PC-3 (cell line): Measurements from ENCODE around the gene AFF2. TPM values are rescaled to one million over a fixed set of nuclear protein-coding genes. Genes with fewer than 3 reads are reported as not detected.

Source experiments
- ATAC-seq: fragments of 200-7000 bp; cut with Tn5 transposase; 2 replicates; pipeline ENCODE4 v1.9.1; 2020; ENCODE audit warnings: mild to moderate bottlenecking, moderate library complexity
- BruUV-seq: library from RNA; stranded (reverse); fragments of 400-500 nt; replicated peaks from 2 replicates; lab custom pipeline; 2021; lab: Mats Ljungman, UMichigan
- CTCF ChIA-PET: fragments of 300-600 bp; sonication (Branson Sonifier 250); formaldehyde crosslinking; loops from one replicate; lab custom pipeline; 2022; ENCODE audit warnings: antibody characterized with exemption; lab: Charles Lee
- POLR2A ChIA-PET: fragments of 300-600 bp; sonication (Branson Sonifier 250); formaldehyde crosslinking; loops from one replicate; lab custom pipeline; 2022; ENCODE audit warnings: antibody characterized with exemption; ENCODE audit not compliant: unreplicated experiment; lab: Charles Lee
- DNase-seq: peaks from one replicate; pipeline ENCODE4 v3.0.0-alpha.2; 2015
- H2AFZ ChIP-seq: fragments of 300-600 bp; sonication (generic); 2 replicates; pipeline ENCODE4 v1.6.0; 2016; ENCODE audit warnings: antibody characterized with exemption, low read length
- H3F3A ChIP-seq: fragments of 300-600 bp; sonication (generic); one replicate; pipeline ENCODE4 v1.6.0; 2017; ENCODE audit warnings: antibody characterized with exemption, low read length, control low read depth, mild to moderate bottlenecking; ENCODE audit not compliant: unreplicated experiment
- H3K27ac ChIP-seq: fragments of 300-600 bp; sonication (generic); 2 replicates; pipeline ENCODE4 v1.5.1; 2016; ENCODE audit warnings: mild to moderate bottlenecking, low read length
- H3K27me3 ChIP-seq: fragments of 300-600 bp; sonication (generic); 2 replicates; pipeline ENCODE4 v1.6.1; 2016; ENCODE audit warnings: low read length, mixed read lengths
- H3K36me3 ChIP-seq: fragments of 300-600 bp; sonication (generic); 2 replicates; pipeline ENCODE4 v1.6.1; 2016; ENCODE audit warnings: low read depth, mixed run types, low read length, mixed read lengths
- H3K4me1 ChIP-seq: fragments of 300-600 bp; sonication (generic); 2 replicates; pipeline ENCODE4 v1.5.1; 2016; ENCODE audit warnings: low read length; ENCODE audit not compliant: insufficient read depth
- H3K4me2 ChIP-seq: fragments of 300-600 bp; sonication (generic); 2 replicates; pipeline ENCODE4 v1.6.0; 2016; ENCODE audit warnings: low read length
- H3K4me3 ChIP-seq: fragments of 300-600 bp; sonication (generic); 2 replicates; pipeline ENCODE4 v1.5.1; 2016; ENCODE audit warnings: mild to moderate bottlenecking, low read length, mixed read lengths
- H3K79me2 ChIP-seq: fragments of 300-600 bp; sonication (generic); 2 replicates; pipeline ENCODE4 v1.6.1; 2017; ENCODE audit warnings: low read length, mixed read lengths
- H3K9ac ChIP-seq: fragments of 300-600 bp; sonication (generic); 2 replicates; pipeline ENCODE4 v1.6.0; 2016; ENCODE audit warnings: mild to moderate bottlenecking, low read length
- H3K9me2 ChIP-seq: fragments of 300-600 bp; sonication (generic); replicated peaks from 2 replicates; pipeline ENCODE4 v1.6.1; 2016; ENCODE audit warnings: mixed run types, low read length, mixed read lengths
- H3K9me3 ChIP-seq: fragments of 300-600 bp; sonication (generic); 2 replicates; pipeline ENCODE4 v1.6.1; 2016; ENCODE audit warnings: low read length, mixed read lengths
- H4K20me1 ChIP-seq: fragments of 300-600 bp; sonication (generic); 2 replicates; pipeline ENCODE4 v1.6.1; 2016; ENCODE audit warnings: low read length, mixed read lengths
- CTCF ChIP-seq: fragments of 300-600 bp; sonication (generic); conservative IDR thresholded peaks from 2 replicates; pipeline ENCODE4 v1.5.1; 2017; ENCODE audit warnings: antibody characterized with exemption, low read depth, mild to moderate bottlenecking, low read length
- EZH2 ChIP-seq: fragments of 300-600 bp; sonication (generic); IDR thresholded peaks from one replicate; pipeline ENCODE4 v1.6.1; 2017; ENCODE audit warnings: antibody characterized with exemption, mild to moderate bottlenecking, low read length; ENCODE audit not compliant: unreplicated experiment
- EZH2phosphoT487 ChIP-seq: fragments of 300-600 bp; sonication (generic); IDR thresholded peaks from 2 replicates; pipeline ENCODE4 v1.6.1; 2018; ENCODE audit warnings: mild to moderate bottlenecking, antibody characterized with exemption, low read length, borderline replicate concordance
- intact Hi-C: fragments of 100-400 bp; cut with micrococcal nuclease; formaldehyde crosslinking; loops from 2 replicates; pipeline ENCODE4 v1.9.0; 2023
- total RNA-seq: library from RNA; depleted of rRNA; stranded (reverse); fragments of >200 nt; gene quantifications from 2 replicates; pipeline ENCODE4 v1.2.3, GENCODE V29; 2014

AFF2 gene
- total RNA-seq, 1 experiment from 2014 or later, result not detected

GRCh38 chrX:148682206-148682605 is 181.8 kb downstream of the AFF2 start:
- H3K36me3 ChIP-seq, result no peaks in the 10 kb centered on the region
- intact Hi-C loops, result no loop called here
- H3K9ac ChIP-seq, result no peak overlapping the region
- no peak overlapping the region for H2AFZ ChIP-seq
- H3F3A ChIP-seq, result no peaks in the 10 kb centered on the region
- ChIA-PET POLR2A (no interaction called here), CTCF (no interaction called here)
- TF ChIP-seq EZH2phosphoT487, result no peak
- TF ChIP-seq EZH2, result no peak
- TF ChIP-seq CTCF, result no peak
- H3K79me2 ChIP-seq, result no peaks in the 10 kb centered on the region
- H3K9me2 ChIP-seq, result no peaks in the 10 kb centered on the region
- no peak overlapping the region for H3K4me3 ChIP-seq
- ATAC-seq (no peak), DNase-seq (no peak)
- no peaks in the 10 kb centered on the region for H4K20me1 ChIP-seq
- no peak overlapping the region for H3K4me2 ChIP-seq
- no peaks in the 10 kb centered on the region for H3K4me1 ChIP-seq
- H3K27me3 ChIP-seq, result no peaks in the 10 kb centered on the region
- no peak overlapping the region for H3K27ac ChIP-seq
- no peaks in the 10 kb centered on the region for H3K9me3 ChIP-seq
- BruUV-seq, result no TSS peak

GRCh38 chrX:148691456-148691855 is 191.0 kb downstream of the AFF2 start:
- no peak for TF ChIP-seq EZH2
- no peak for TF ChIP-seq CTCF
- TF ChIP-seq EZH2phosphoT487, result no peak
- ChIA-PET POLR2A (no interaction called here), CTCF (no interaction called here)
- ATAC-seq (no peak), DNase-seq (no peak)
- Histone ChIP-seq H3K4me3 (no peak overlapping the region), H4K20me1 (no peaks in the 10 kb centered on the region), H3K4me1 (no peaks in the 10 kb centered on the region), H3K79me2 (no peaks in the 10 kb centered on the region), H3F3A (no peaks in the 10 kb centered on the region), H3K27me3 (no peaks in the 10 kb centered on the region), H3K27ac (no peak overlapping the region), H3K9me2 (no peaks in the 10 kb centered on the region), H3K9me3 (no peaks in the 10 kb centered on the region), H3K4me2 (no peak overlapping the region), H3K9ac (no peak overlapping the region), H3K36me3 (no peaks in the 10 kb centered on the region), H2AFZ (no peak overlapping the region)
- intact Hi-C loops, result no loop called here
- BruUV-seq, result no TSS peak

- H4K20me1 ChIP-seq, result no peaks in the 10 kb centered on the region
- ATAC-seq (no peak), DNase-seq (no peak)
- H3K4me2 ChIP-seq, result no peak overlapping the region
- H3K79me2 ChIP-seq, result no peaks in the 10 kb centered on the region
- intact Hi-C loops, result no loop called here
- H3K4me1 ChIP-seq, result no peaks in the 10 kb centered on the region
- H3K9ac ChIP-seq, result no peak overlapping the region
- no TSS peak for BruUV-seq
- POLR2A ChIA-PET, result no interaction called here
- H3K9me2 ChIP-seq, result no peaks in the 10 kb centered on the region
- H3F3A ChIP-seq, result no peaks in the 10 kb centered on the region
- no peak overlapping the region for H2AFZ ChIP-seq
- H3K27ac ChIP-seq, result no peak overlapping the region
- H3K4me3 ChIP-seq, result no peak overlapping the region
- no peak for TF ChIP-seq EZH2
- no peak for TF ChIP-seq EZH2phosphoT487
- TF ChIP-seq CTCF, result no peak
- no peaks in the 10 kb centered on the region for H3K27me3 ChIP-seq
- no peaks in the 10 kb centered on the region for H3K36me3 ChIP-seq
- CTCF ChIA-PET, result no interaction called here
- no peaks in the 10 kb centered on the region for H3K9me3 ChIP-seq
Observed at GRCh38 chrX:148695255-148695654, 194.8 kb downstream of the AFF2 start.
